SK-N-SH (cell line): ENCODE results near the gene TMEM132D. TPM values are rescaled to one million over a fixed set of nuclear protein-coding genes. Genes with fewer than 3 reads are reported as not detected.

Experiments
- CTCF ChIA-PET: fragments of 300-600, 350-600 bp; formaldehyde crosslinking; extraction: SDS; loops from one replicate; lab custom pipeline; 2021; lab: Yijun Ruan, JAX
- POLR2A ChIA-PET: fragments of 350-600 bp; sonication (Branson Sonifier 250); formaldehyde crosslinking; extraction: SDS; loops from one replicate; lab custom pipeline; 2020; ENCODE audit warnings: antibody characterized with exemption, inconsistent platforms; lab: Yijun Ruan, JAX
- DNase-seq: peaks from one replicate; pipeline ENCODE4 v3.0.0; 2012
- H2AFZ ChIP-seq: fragments of 200-600 bp; sonication (generic); 2 replicates; pipeline ENCODE4 v1.8.1; 2016; ENCODE audit warnings: antibody characterized with exemption, mild to moderate bottlenecking, low read depth
- H3F3A ChIP-seq: fragments of 200-600 bp; sonication (generic); replicated peaks from 2 replicates; pipeline ENCODE3; 2016; ENCODE audit warnings: antibody characterized with exemption, mild to moderate bottlenecking; ENCODE audit not compliant: insufficient read depth
- H3K27ac ChIP-seq, 2 experiments: fragments of 200-500 bp in 1 of 2; fragments of 200-600 bp in 1 of 2; sonication (Bioruptor generic) in 1 of 2; sonication (generic), shearing (Covaris generic) in 1 of 2; 2 replicates each; pipeline versions ENCODE4 v1.5.1 to v1.6.1; 2014 to 2016; ENCODE audit warnings: low read depth in 2 of 2, inconsistent platforms in 1 of 2, low read length in 1 of 2, mild to moderate bottlenecking in 1 of 2, mixed read lengths in 1 of 2
- H3K27me3 ChIP-seq: fragments of 200-600 bp; sonication (generic), shearing (Covaris generic); 2 replicates; pipeline ENCODE4 v1.6.1; 2016; ENCODE audit warnings: mixed run types; ENCODE audit not compliant: insufficient read depth
- H3K36me3 ChIP-seq, 2 experiments: fragments of 200-500 bp in 1 of 2; fragments of 200-600 bp in 1 of 2; sonication (Bioruptor generic) in 1 of 2; sonication (generic) in 1 of 2; replicated peaks in 1 of 2; 2 replicates each; pipeline versions ENCODE3 to v1.5.1; 2014 to 2016; ENCODE audit warnings: low read length in 1 of 2, mild to moderate bottlenecking in 1 of 2; ENCODE audit not compliant: insufficient read depth in 2 of 2, control insufficient read depth in 1 of 2
- H3K4me1 ChIP-seq, 2 experiments: fragments of 200-500 bp in 1 of 2; fragments of 200-600 bp in 1 of 2; sonication (Bioruptor generic) in 1 of 2; sonication (generic), shearing (Covaris generic) in 1 of 2; 2 replicates each; pipeline versions ENCODE4 v1.5.1 to v1.6.1; 2014 to 2016; ENCODE audit warnings: low read depth in 1 of 2, low read length in 1 of 2, mixed run types in 1 of 2; ENCODE audit not compliant: insufficient read depth in 2 of 2, control insufficient read depth in 1 of 2
- H3K4me2 ChIP-seq: fragments of 200-600 bp; sonication (generic), shearing (Covaris generic); 2 replicates; pipeline ENCODE4 v1.6.1; 2017; ENCODE audit warnings: mixed run types
- H3K4me3 ChIP-seq, 2 experiments: fragments of 200-500 bp in 1 of 2; fragments of 200-600 bp in 1 of 2; sonication (Bioruptor generic) in 1 of 2; sonication (generic), shearing (Covaris generic) in 1 of 2; 2 replicates each; pipeline versions ENCODE4 v1.5.1 to v1.8.1; 2014 to 2016; ENCODE audit warnings: low read depth in 2 of 2, inconsistent platforms in 1 of 2, low read length in 1 of 2, mild to moderate bottlenecking in 1 of 2, mixed read lengths in 1 of 2, moderate library complexity in 1 of 2
- H3K79me2 ChIP-seq: fragments of 200-600 bp; sonication (generic); 2 replicates; pipeline ENCODE4 v1.8.1; 2017; ENCODE audit warnings: mild to moderate bottlenecking; ENCODE audit not compliant: insufficient read depth
- H3K9ac ChIP-seq: fragments of 200-600 bp; sonication (generic); 2 replicates; pipeline ENCODE4 v1.6.1; 2017; ENCODE audit warnings: mixed run types
- H3K9me2 ChIP-seq: fragments of 200-600 bp; sonication (generic); 2 replicates; pipeline ENCODE4 v1.6.1; 2017; ENCODE audit warnings: mixed run types
- H3K9me3 ChIP-seq: fragments of 200-600 bp; sonication (generic); 2 replicates; pipeline ENCODE4 v1.6.1; 2017; ENCODE audit warnings: mixed run types, mild to moderate bottlenecking, moderate library complexity
- H4K20me1 ChIP-seq: fragments of 200-600 bp; sonication (generic); 2 replicates; pipeline ENCODE4 v1.6.1; 2017; ENCODE audit warnings: mild to moderate bottlenecking, mixed run types; ENCODE audit not compliant: insufficient read depth
- EP300 ChIP-seq, 2 experiments: IDR thresholded peaks; 2 replicates each; pipeline versions ENCODE4 v1.4.0 to v1.6.1; 2012; ENCODE audit warnings: borderline replicate concordance in 1 of 2, low read depth in 1 of 2, low read length in 1 of 2
- FOSL2 ChIP-seq: IDR thresholded peaks from 2 replicates; pipeline ENCODE4 v1.4.0; 2012; ENCODE audit warnings: low read depth, mild to moderate bottlenecking, moderate library complexity, borderline replicate concordance
- GATA2 ChIP-seq: sonication (generic); formaldehyde crosslinking; IDR thresholded peaks from 2 replicates; pipeline ENCODE4 v1.5.0; 2020; ENCODE audit warnings: mild to moderate bottlenecking, missing genetic modification reagents
- JUND ChIP-seq: IDR thresholded peaks from 2 replicates; pipeline ENCODE4 v1.4.0; 2012
- MXI1 ChIP-seq: IDR thresholded peaks from 2 replicates; pipeline ENCODE4 v1.6.1; 2012; ENCODE audit warnings: mild to moderate bottlenecking, low read depth, low read length, improper control_type of control experiment
- RCOR1 ChIP-seq: fragments of 150-350 bp; IDR thresholded peaks from 2 replicates; pipeline ENCODE4 v1.6.1; 2017; ENCODE audit warnings: antibody characterized with exemption, low read length
- RXRA ChIP-seq: IDR thresholded peaks from 2 replicates; pipeline ENCODE4 v1.4.0; 2012; ENCODE audit warnings: low read depth, mild to moderate bottlenecking, borderline replicate concordance
- TCF12 ChIP-seq: IDR thresholded peaks from 2 replicates; pipeline ENCODE4 v1.4.0; 2012
- TEAD4 ChIP-seq: IDR thresholded peaks from 2 replicates; pipeline ENCODE4 v1.4.0; 2012; ENCODE audit warnings: mild to moderate bottlenecking, borderline replicate concordance; ENCODE audit not compliant: insufficient read depth
- WGBS: methylation state at CpG from one replicate; pipeline ENCODE4 v1.1.6; 2017; ENCODE audit warnings: low lambda C conversion rate; 5-methylcytosine and 5-hydroxymethylcytosine counted together
- polyA plus RNA-seq, 3 experiments: library from polyadenylated mRNA; depleted of rRNA; stranded (reverse); fragments of >200 nt; gene quantifications; 2 replicates each; pipeline ENCODE4 v1.2.3, GENCODE V29; 2012
- TF ChIP-seq, protein P1 (sequence below): IDR thresholded peaks from 2 replicates; pipeline ENCODE4 v1.4.0; 2012; ENCODE audit warnings: low read depth, borderline replicate concordance

Gene TMEM132D
- polyA plus RNA-seq, 1 of the 3 experiments (the other 2 are of a cell fraction) = not detected

DNA sequence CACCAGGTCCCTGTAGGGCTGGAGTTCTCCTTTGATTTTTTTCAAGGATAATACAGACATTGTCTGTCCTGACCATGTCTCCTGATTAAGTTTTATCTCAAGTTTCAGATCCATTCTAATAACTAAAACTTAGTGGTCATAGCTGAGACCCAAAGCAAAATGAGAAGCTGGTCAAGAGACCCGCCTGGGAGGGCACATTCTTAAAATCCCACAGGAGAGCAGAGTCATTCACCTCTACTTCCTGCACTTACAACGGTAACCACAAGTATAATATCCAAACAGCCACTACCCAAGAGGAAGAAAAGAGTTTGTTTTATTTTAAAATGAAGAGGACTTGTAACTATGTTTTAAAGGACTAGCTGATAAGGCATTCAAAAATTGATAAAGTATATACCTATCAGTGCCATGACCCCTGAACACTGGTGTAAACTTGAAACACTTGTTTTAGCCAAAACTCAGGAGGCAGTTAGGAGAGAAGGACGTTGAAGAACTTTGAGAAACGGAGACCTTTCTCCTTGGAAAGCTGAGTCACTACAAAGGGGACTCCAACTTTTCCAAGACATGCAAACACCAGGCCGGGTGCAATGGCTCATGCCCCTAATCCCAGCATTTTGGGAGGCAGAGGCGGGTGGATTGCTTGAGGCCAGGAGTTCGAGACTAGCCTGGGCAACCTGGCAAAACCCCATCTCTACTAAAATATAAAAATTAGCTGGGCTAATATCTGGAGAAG lies 572.3 kb downstream of the TMEM132D start (continued):
- TF ChIP-seq, protein P1, sequence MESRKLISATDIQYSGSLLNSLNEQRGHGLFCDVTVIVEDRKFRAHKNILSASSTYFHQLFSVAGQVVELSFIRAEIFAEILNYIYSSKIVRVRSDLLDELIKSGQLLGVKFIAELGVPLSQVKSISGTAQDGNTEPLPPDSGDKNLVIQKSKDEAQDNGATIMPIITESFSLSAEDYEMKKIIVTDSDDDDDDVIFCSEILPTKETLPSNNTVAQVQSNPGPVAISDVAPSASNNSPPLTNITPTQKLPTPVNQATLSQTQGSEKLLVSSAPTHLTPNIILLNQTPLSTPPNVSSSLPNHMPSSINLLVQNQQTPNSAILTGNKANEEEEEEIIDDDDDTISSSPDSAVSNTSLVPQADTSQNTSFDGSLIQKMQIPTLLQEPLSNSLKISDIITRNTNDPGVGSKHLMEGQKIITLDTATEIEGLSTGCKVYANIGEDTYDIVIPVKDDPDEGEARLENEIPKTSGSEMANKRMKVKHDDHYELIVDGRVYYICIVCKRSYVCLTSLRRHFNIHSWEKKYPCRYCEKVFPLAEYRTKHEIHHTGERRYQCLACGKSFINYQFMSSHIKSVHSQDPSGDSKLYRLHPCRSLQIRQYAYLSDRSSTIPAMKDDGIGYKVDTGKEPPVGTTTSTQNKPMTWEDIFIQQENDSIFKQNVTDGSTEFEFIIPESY = no peak
- TF ChIP-seq JUND = no peak

DNA sequence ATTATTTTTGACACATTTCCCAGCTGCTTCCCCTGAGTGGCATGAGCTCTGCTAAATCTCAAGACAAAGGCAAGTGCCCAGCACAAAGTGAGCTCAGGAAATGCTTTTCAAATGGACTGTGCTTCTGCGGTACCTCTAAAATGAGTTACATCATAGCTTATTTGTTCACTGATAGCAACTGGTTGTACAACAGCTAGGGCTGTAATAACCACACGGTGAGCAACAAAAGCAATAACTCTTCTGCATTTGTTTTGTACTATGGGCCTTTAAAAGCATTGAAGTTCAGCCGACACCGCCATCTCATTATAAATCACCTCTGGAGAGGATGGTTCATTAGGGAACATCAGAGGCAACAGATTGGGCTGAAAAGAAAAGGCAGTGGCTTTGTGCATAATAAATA lies 575.6 kb downstream of the TMEM132D start:
- H2AFZ ChIP-seq = no peak overlapping the region
- POLR2A ChIA-PET = no interaction called here
- H3K4me3 ChIP-seq = no peak overlapping the region
- H3K9ac ChIP-seq = no peak overlapping the region
- H3K27me3 ChIP-seq = no peaks in the 10 kb centered on the region
- no peaks in the 10 kb centered on the region for H3K36me3 ChIP-seq
- no peaks in the 10 kb centered on the region for H3K79me2 ChIP-seq
- no peak for DNase-seq
- CTCF ChIA-PET = no interaction called here
- H4K20me1 ChIP-seq = no peaks in the 10 kb centered on the region
- no peak overlapping the region for H3K27ac ChIP-seq
- H3K4me1 ChIP-seq = no peaks in the 10 kb centered on the region
- 39% methylated on average over 4 of the region's 4 CpGs for WGBS
- no peaks in the 10 kb centered on the region for H3K9me2 ChIP-seq
- no peak overlapping the region for H3K4me2 ChIP-seq
- H3F3A ChIP-seq = no peaks in the 10 kb centered on the region
- TF ChIP-seq RCOR1 (no peak), FOSL2 (no peak), RXRA (no peak), MXI1 (no peak), GATA2 (no peak)
- no peaks in the 10 kb centered on the region for H3K9me3 ChIP-seq

DNA sequence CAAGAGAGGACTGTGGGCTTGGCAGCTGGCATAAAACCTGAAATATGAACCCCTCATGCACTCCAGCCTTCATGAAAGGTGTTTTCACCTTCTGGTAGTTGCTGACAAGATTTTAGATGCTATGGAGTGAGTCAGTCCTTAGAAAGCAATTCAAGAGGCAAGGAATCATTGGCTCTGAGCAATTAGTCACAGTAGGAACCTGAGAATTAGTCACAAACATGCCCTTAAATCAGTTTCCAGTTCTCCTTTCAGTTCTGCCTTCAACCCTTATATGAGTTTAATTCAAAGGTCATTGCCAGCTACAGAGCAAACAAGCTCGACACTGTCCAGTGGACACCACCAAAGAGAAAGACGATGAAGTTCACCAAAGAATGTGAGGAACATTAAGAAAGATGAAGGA lies 578.3 kb downstream of the TMEM132D start:
- Histone ChIP-seq H3K4me1 (no peaks in the 10 kb centered on the region), H3K9ac (no peak overlapping the region), H3K4me3 (no peak overlapping the region), H3K27ac (no peak overlapping the region), H3K9me3 (no peaks in the 10 kb centered on the region), H2AFZ (no peak overlapping the region), H3K27me3 (no peaks in the 10 kb centered on the region), H3F3A (no peaks in the 10 kb centered on the region), H3K9me2 (no peaks in the 10 kb centered on the region), H4K20me1 (no peaks in the 10 kb centered on the region), H3K36me3 (no peaks in the 10 kb centered on the region), H3K79me2 (no peaks in the 10 kb centered on the region), H3K4me2 (no peak overlapping the region)
- POLR2A ChIA-PET = no interaction called here
- no peak for DNase-seq
- CTCF ChIA-PET = no interaction called here
- TF ChIP-seq RXRA (no peak), TEAD4 (no peak), EP300 (IDR thresholded peaks at IDR 0.05; ENCODE audit: borderline replicate concordance in 1 of 2, low read depth in 1 of 2, low read length in 1 of 2) (no peak), TCF12 (no peak)
- 14% methylated on average over 2 of the region's 2 CpGs for WGBS
